Left ventricle myocardium superior (tissue), 1 donor: ENCODE measurements around the gene IZUMO4. TPM values are rescaled to one million over a fixed set of nuclear protein-coding genes. Genes with fewer than 3 reads are reported as not detected.

Experiments used
- ATAC-seq: fragments of 200-7000 bp; cut with Tn5 transposase; one replicate; pipeline ENCODE4 v1.9.1; 2020; ENCODE audit warnings: mild to moderate bottlenecking, moderate library complexity
- DNase-seq: peaks from one replicate; pipeline ENCODE4 v3.0.0-alpha.2; 2020
- intact Hi-C: fragments of 100-400 bp; cut with micrococcal nuclease; formaldehyde crosslinking; loops from one replicate; pipeline ENCODE4 v1.11.0; 2022
- total RNA-seq: library from RNA; stranded (reverse); fragmentation: NEBNext Ultra II Directional; extraction: Animal tissue kit (Norgen Biotek cat#: 25700); gene quantifications from one replicate; pipeline ENCODE4 v1.2.1, GENCODE V29; 2021
- donor health status: DM: no; HTN: yes; CAD: no; lungs with severe emphysema.

The IZUMO4 gene
- total RNA-seq, 1 donor from 2014 or later: 1.9 TPM

DNA sequence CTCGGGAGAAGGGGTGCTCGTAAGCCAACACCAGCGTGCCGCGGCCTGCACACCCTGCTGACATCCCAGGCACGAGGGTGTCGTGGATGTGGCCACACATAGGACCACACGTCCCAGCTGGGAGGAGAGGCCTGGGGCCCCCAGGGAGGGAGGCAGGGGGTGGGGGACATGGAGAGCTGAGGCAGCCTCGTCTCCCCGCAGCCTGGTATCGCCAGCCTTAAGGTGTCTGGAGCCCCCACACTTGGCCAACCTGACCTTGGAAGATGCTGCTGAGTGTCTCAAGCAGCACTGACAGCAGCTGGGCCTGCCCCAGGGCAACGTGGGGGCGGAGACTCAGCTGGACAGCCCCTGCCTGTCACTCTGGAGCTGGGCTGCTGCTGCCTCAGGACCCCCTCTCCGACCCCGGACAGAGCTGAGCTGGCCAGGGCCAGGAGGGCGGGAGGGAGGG lies 2.4 kb downstream of the IZUMO4 start:
- no peak for ATAC-seq
- intact Hi-C loops: no loop called here

GRCh38 chr19:2099937-2100718 lies 3.4 kb downstream of the IZUMO4 start:
- ATAC-seq (no peak), DNase-seq (no peak)
- intact Hi-C loops: no loop called here

More for the DNA sequence above, 2.4 kb downstream of the IZUMO4 start:
- no peak for DNase-seq

DNA sequence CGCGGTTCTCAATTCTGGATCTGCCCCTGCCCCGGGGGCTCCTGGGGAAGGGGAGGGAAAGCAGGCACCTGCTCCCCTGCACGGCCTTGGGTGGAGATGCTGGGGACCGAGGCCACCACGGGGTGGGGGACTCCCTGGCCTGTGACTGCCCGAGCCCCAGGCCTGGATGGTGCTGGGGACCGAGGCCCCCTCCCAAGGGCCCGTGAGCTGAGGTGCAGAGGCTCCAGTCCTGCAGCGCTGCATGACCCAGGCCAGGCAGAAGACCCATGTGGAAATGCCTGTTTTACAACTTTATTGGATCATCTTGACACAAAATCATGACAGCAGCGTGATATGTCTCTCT lies 4.0 kb downstream of the IZUMO4 start:
- intact Hi-C loops: no loop called here
- ATAC-seq: no peak
- no peak for DNase-seq

DNA sequence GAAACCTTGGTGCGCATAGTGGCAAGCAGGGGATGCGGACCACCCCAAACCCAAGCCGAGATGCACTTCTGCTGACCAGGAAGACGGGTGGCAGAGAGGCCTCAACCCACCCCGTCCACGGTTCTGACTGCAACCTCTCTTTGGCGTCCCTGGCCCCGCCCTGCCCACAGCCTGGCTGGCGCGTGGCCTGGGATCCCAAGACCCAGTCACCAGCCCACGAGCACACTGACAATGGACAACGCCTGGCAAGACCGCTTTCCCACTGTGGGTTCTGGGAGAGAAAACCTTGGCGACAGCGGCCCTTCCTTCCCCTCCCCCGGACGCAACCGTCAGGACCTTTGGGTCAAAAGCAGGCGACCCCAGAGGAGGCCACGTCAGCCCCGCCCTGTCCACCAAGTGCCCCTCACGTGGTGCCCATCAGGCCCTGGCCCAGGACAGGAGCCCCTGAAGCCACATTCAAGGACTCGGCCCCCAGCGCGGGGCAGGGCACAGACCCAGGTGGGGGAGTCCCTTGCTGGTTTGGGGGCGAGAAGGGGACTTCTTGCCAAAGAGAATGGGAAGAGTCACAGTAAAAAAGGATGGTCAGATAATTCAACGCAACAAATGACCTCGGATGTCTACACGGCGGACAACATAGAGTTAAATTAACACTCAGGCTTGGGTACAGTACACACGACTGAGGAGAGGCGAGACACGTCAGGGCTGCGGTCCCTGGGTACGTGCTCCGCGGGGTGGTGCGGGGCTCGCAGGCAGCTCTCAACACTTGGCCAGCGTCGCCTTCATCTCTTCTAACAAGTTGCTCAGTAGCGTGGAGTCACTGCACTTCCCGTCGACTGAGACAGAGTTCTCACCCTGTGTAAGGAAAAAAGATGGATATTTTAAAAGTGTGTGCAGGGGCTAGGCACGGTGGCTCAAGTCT lies 5.0 kb downstream of the IZUMO4 start:
- no peak for ATAC-seq

GRCh38 chr19:2103045-2103707 lies 6.5 kb downstream of the IZUMO4 start:
- DNase-seq: no peak
- ATAC-seq: no peak
- intact Hi-C loops: no loop called here

More for the DNA sequence above, 5.0 kb downstream of the IZUMO4 start:
- intact Hi-C loops: no loop called here
- no peak for DNase-seq

- ATAC-seq (no peak), DNase-seq (no peak)
- intact Hi-C loops: no loop called here
These were observed 11.7 kb downstream of the IZUMO4 start for GRCh38 chr19:2108251-2109016.

DNA sequence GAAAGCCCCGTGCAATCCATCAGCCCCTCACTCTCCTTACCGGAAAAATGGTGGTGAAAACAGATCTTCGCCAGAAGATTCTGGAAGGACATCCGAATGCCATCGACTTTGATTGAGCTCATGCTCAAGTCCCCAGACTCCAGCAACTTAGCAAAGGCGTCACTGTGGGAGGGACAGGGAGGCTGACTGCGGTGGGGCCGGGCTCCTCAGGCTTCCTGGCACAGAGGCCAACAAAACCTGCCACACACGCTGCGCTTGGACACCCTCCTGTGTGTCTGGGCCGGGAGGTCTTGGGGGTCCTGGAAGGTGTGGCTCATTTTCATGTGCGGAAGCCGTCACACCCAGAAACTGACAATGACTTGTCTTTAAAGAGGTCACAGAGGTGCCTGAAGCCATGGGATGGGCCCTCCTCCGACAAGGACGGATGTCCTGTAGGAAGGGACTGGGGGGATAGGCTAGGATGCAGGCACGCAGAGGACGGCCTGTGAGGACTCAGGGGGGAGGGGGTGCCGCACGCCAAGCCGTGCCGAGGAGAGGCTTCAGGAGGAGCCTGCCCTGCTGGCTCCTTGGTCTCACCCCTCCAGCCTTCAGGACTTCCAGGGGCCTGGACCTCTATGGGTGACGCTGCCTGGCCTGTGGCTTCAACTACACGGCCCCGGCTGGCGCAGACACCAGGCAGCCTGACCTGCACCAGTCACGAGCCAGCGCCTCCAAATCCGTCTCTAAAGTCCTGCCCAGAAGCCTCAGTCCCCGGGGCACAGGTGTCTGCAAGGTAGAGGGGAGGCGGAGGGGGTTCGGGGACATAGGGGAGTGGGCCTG lies 12.5 kb downstream of the IZUMO4 start:
- intact Hi-C loops: no loop called here
- ATAC-seq (peak; percentile 7), DNase-seq (no peak)

DNA sequence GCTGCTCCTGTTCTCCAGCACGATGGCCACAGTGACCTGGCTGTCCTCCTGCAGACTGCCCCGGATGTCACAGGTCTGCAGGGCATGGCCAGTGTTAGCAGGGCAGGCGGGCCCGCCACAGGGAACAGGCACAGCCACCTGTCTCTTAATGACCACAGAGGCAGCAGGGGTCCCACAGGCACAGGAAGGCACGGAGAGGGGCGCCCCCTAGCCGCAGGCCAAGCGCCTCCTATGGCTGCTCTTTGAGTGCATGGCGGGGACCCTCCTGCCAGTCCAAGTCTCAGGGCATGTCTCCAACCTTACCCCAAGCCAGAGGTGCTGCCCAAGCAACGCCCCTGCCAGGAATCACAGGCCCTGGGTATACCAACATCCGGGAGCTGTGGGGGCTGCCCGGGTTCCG lies 14.1 kb downstream of the IZUMO4 start:
- ATAC-seq (no peak), DNase-seq (no peak)
- intact Hi-C loops: no loop called here

DNA sequence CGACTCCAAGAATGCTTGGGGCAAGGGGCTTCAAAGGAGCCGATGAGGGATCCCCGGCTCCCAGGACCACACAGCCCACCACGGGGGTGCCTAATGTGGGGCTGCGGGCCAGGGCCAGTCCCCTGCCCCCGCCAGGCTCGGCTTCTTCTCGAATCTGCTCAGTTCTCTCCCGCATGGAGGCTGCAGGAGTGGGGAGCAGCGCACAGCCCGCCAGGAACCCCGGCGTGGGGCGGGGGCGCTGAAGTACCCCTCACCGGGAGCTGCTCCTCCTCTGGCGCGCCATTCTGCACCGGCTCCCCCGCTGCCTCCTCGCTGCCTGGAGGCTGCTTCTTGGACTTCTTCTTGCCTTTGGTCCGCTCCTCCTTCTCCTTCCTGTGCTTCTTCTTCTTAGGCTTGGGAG lies 14.7 kb downstream of the IZUMO4 start:
- intact Hi-C loops: no loop called here
- ATAC-seq (no peak), DNase-seq (no peak)

GRCh38 chr19:2111886-2112285 lies 15.2 kb downstream of the IZUMO4 start:
- no peak for DNase-seq
- no peak for ATAC-seq
- intact Hi-C loops: no loop called here

DNA sequence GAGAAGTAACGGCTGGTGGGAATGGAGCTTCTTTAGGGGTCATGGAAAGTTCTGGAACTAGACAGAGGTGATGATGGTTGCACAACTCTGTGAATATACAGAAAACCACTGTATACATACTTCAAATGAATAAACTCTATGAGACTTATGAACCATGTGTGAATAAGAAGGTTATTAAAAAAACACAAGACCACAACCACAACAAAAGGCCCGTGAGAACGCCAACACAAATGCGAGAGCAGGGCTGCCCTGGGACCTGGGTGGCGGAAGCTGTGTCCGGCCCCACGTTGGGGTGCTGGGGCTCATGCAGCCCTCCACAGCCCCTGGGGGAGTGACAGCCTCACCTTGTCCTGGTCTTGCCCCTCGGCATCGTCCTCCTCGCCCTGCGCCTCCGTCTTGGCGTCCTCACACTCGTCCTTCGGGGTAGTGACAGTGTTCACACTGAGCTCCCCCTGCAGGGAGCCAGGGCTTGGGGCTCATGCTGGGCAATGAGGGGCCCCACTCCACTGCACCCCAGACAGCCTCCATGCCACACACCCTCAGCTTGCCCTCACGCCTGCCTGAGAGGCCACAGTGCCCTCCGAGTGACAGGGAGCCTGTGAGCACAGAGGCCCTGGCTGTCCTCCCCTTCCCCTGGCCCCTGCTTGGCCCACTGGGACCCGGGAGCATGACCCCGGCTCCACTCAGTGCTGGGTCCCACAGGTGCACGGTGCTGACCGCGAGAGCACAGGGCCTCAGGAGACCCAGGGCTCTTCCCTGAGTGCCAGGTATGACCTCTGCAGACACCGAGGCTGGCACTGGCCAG lies 16.0 kb downstream of the IZUMO4 start:
- peak; percentile 40 for ATAC-seq
- intact Hi-C loops: no loop called here
- DNase-seq: peak; percentile 66

- intact Hi-C loops: no loop called here
- no peak for ATAC-seq
- no peak for DNase-seq
These were observed 16.9 kb downstream of the IZUMO4 start for GRCh38 chr19:2113439-2114211.

DNA sequence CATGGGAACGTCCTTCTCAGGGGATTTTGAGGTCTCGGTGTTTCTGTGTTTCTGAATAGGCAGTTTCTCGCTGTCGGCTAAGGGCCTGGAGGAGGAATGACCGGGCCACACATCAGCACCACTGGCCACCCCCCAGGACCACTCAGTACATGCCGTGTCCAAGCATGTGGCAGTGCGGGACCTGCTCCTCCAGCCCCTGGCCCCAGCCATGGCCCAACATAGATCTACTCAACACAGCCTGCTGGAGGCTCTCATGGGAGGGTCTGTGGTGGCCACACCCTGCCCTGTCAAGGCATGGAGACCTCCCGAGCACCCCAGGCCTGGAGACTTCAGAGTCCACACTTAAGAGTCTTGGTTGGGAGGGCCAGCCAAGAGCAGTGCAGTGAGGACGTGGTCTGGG lies 17.5 kb downstream of the IZUMO4 start:
- no peak for DNase-seq
- no peak for ATAC-seq
- intact Hi-C loops: no loop called here

DNA sequence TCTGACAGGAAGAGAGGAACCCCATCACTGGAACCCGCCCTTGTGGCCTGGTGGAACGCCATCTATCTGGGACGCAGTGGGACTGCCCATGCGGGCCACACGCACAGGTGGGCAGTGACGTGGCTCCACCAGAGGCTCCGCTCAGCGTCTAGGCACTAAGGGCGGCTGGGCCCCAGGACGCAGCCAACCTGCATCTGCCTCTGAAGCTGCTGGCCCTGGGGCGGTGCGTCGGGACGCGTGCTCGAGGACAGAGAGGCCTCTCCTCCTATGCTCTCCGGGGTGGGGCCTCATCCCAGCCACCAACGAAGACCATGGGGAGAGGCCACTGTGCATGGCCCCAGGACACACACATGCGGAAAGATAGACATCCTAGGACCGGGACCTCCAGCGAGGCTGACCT lies 18.1 kb downstream of the IZUMO4 start:
- no peak for ATAC-seq
- intact Hi-C loops: no loop called here
- no peak for DNase-seq

DNA sequence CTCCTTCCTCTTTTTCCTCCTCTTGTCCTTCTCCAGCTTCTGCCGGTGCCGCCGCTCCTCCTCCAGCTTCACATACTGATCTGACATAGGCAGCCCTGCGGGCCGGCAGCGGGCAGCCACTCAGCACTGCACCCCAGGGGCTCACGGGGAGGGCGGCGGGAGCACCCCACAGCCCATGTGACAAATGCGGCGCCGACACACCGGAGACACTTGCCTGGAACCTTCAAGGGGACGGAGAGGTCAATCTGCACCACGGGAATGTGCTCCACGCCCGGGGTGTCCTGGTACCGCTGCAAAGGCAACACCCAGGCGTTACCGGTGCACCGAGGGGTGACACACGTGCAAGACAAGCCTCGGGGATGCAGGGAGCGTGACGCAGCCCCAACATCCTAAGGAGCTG lies 18.6 kb downstream of the IZUMO4 start:
- intact Hi-C loops: no loop called here
- DNase-seq (no peak), ATAC-seq (no peak)

GRCh38 chr19:2115911-2116426 lies 19.3 kb downstream of the IZUMO4 start:
- ATAC-seq (no peak), DNase-seq (no peak)
- intact Hi-C loops: no loop called here

GRCh38 chr19:2116507-2116906 lies 19.8 kb downstream of the IZUMO4 start:
- intact Hi-C loops: no loop called here
- ATAC-seq (no peak), DNase-seq (no peak)
